A204.1 (cell line): Measurements from ENCODE around the gene AKAP6.

ENCODE experiments used
- FAIRE-seq: peaks from 2 replicates; lab custom pipeline; 2012; peaks lifted over from hg19 to GRCh38; lab: Jason Lieb, UNC

Gene AKAP6

GRCh38 chr14:32407130-32407529 is 78.0 kb downstream of the AKAP6 start:
- FAIRE-seq: no peak

DNA sequence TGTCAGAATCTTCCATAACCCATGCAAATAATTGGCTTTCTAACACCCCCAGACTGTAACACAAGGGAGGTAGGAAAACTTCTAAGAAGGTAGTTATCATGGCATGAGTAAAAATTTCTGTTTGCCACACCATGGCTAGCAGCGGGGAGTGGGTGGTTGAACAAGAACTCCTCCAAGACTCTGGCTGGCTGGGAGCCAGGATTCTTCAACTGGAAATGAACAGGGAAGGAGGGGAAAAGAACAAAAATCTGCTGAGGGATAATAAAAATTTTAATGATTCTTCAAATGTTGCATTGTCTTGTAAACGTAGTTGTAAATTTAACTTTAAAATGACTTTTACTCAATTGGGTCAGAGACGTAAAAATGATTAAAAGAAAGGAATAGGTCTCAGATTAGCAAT is 78.9 kb downstream of the AKAP6 start:
- no peak for FAIRE-seq

GRCh38 chr14:32412103-32412502 is 83.0 kb downstream of the AKAP6 start:
- no peak for FAIRE-seq

- no peak for FAIRE-seq
These were observed 83.4 kb downstream of the AKAP6 start for GRCh38 chr14:32412532-32412931.

DNA sequence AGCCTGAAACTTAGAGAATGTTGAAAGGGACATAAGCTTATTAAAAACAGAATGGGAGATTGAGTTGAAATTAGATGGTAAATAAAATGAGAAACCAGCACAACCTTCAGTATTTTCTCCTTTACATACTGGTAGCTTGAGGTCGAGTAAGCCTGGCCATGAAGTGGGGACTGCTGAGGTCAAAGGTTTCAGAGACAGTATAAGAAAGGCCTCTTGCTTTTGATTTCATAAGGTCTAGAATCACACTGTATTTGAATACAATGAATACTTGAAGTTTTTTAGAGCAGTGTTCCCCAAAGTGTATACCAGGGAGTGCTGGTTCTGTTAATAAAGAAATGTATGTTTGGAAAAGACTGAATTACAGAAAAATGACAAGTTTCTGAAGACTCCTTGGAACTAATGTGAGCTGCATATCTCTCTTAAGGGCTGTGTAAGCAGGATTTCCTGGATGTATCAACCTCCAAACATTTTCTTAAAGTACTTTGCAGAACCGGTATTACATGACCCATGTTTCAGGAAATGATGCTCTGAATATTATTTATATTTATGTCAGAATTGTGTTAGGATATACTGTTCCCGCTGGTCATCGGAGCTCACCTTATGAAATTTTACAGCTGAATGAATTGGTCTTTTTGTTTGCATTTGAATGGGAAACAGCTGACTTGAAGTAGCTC is 85.0 kb downstream of the AKAP6 start:
- no peak for FAIRE-seq

DNA sequence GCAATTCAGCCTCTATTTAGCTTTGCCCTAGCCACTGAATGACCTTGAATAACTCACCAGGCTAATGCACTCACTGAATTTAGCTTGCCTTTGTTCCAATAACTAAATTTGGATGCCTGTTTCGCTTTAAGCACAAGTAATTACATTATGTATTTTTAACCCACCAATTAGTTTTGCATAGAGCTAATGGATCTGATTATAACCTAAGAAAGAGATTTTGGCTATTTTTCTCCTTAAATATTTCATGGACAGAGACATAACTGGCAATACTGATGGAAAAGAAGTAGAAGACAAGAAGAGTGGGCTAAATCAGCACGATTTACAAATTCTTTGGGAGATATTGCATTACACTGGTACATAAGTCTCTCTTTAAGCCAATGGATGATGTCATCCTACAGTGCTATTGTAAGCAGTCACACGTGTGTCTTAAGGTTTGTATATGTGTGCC is 85.7 kb downstream of the AKAP6 start:
- no peak for FAIRE-seq

DNA sequence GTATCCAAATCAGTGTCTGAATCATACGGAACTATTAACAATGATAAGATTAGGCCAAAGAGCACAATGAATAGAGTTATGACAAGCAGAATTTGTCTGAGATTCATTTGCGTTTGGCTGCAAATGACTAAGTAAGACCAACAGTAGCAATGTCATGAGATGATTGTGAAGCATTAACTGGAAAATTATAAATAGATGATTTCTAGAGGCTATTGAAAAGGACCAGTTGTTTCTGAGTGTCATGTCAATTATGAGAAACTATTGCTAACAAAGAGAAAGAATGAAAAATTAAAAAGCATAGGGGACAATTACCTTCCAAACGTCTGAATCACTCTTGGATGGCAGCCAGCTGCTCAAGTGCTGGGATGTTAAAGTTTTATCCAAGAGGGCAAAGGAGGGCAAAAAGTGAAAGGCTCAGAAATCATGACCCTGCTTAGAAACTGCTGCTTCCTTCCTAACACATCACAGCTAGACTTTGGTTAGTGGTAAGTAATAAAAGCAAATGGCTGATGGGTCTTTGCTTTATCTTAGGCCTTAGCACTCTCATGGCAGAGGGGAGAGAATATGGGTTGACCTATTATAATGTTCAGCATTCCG is 89.0 kb downstream of the AKAP6 start:
- no peak for FAIRE-seq

DNA sequence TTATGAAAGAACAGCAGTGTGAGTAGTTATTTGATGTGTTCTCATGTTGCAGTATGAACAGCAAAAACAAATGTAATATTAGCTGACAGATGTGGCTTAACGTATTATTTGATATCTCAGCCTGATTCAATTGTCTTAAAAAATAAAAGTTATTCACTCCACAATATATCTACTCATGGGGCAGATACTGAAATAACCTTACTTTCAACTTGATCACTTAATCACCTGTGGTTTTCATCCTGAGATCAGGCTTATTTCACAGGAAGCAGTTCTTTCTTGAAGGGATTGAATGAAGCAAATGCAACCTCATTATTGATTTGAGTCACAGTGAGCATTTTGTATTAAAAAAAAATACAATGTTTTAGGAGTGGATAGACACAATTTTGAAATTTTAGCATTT is 90.3 kb downstream of the AKAP6 start:
- no peak for FAIRE-seq

- FAIRE-seq: no peak
These were observed 92.7 kb downstream of the AKAP6 start for GRCh38 chr14:32421781-32422180.

DNA sequence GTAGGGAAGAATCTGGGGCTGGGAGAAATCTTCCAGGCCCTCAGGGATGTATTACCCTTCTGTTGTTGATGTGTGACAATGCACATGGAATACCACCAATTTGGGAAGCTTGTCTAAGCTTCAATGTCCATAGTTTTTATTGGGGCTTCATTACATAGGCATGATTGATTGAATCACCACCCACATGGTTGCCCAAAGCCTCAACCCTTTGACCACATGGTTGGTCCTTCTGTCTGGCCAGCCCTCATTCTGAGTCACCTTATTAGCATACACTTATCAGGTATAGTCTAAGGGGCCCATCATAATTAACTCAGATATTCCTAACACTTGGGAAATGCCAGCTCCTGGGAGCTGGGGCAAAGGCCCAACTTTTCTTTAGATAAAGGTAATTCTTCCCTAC is 93.3 kb downstream of the AKAP6 start:
- no peak for FAIRE-seq

DNA sequence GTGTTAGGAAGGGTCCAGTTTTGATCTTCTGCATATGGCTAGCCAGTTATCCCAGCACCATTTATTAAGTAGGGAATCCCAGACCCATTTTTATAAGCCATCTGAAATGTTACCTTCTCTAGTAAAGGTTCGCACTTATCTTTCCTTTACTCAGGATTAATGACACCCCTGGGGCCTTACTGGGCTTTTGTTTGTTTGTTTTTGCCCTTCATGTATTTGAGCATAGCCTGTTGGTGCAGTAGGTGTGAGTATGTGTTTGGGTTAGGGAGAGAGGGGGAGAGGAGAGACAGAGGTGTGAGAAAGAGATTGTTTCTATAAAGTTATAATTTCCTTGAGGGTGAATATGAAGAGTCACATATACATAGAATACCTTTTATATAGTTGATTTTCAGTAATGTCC is 96.9 kb downstream of the AKAP6 start:
- FAIRE-seq: no peak

DNA sequence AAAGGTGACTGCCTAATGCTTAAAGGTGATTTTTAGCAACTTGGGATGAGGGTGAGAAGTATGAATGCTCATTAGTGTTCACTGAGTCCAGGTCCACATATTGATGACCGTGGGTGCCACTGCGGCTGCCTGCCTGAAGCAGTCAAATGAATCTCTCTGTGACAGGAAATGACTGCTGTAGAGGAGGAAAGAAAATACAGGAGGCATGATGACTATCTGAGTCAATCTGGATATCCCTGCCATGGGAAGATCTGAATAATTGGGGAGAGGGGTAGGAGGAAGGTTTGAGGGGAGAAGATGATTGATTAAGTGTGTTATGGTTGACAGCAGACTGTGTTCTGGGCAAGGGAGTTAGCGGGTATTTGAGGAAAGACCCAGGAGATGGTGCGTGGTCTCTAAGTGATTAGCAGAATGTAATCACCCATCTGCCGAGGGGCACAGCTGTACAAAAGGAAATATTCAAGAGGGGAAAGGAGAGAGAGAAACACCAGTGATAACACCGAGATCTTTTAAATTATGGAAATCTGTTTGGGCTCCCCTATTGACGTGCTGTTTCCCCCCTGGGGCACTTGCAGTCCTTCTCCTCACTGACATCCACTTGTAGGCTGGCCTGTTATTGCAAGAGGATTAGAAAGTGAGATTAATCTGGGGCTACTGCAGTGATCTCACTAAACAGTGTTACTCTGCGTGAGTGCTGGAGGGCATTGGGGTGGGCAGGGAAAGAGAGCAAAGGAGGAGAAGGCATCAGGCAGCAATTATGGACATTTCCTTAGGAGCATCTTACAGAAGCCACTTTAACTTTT is 97.7 kb downstream of the AKAP6 start:
- no peak for FAIRE-seq

GRCh38 chr14:32427726-32428528 is 98.8 kb downstream of the AKAP6 start:
- no peak for FAIRE-seq

- FAIRE-seq: no peak
These were observed 99.8 kb downstream of the AKAP6 start for GRCh38 chr14:32428875-32429274.

- no peak for FAIRE-seq
These were observed 101.2 kb downstream of the AKAP6 start for GRCh38 chr14:32430326-32430725.

DNA sequence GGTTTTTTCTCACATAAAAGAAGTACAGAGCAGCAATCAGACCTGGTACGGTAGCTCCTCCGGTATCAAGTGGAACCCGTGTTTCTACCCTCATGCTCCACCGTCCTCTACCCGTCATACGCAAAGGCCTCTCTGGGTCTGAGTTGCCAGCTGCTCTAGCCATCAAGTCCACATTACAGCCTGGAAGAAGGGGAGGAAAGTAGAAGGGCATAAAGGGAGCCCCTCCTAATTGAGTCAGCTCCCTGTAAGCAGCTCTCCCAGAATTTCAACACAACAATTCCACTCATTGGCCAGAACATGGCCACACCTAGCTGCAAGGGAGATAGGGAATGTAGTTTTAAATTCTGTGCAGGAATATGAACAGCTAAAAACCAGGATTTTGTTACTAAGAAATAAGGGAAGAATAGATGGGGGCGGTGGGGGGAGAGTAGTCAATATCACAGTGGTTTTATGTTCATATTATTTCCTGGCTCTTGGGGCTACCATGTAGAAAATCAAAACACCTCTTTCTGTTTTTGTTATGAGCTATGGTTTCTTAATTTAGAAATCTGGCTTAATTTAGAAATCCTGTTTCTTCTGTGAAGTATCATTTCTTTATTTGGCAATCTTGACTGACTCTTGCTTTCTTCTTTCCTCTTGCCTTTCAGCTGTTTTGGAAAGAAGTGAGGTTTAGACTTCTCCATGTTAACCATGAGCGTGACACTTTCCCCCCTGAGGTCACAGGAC is 103.9 kb downstream of the AKAP6 start:
- FAIRE-seq: no peak

DNA sequence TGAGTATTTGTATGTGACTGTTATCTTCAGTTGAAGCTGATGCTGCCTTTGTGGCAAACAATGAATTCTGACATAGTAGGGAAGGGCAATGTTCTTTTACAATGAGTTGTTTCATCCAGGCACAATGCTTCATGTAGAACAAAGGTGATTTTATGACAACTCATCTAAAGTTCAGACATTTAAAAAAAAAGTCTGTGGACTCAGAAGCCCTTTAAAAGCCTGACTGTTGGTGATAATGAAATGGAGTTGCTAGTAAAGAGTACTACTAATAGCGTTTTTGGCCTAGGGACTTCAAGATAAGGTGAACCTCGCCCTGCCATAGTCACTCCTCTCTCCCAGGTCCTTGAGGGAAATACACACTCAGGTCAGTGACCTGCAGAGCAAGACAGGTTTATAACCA is 105.1 kb downstream of the AKAP6 start:
- FAIRE-seq: no peak

GRCh38 chr14:32434880-32435279 is 105.8 kb downstream of the AKAP6 start:
- no peak for FAIRE-seq

GRCh38 chr14:32435411-32435810 is 106.3 kb downstream of the AKAP6 start:
- FAIRE-seq: no peak

DNA sequence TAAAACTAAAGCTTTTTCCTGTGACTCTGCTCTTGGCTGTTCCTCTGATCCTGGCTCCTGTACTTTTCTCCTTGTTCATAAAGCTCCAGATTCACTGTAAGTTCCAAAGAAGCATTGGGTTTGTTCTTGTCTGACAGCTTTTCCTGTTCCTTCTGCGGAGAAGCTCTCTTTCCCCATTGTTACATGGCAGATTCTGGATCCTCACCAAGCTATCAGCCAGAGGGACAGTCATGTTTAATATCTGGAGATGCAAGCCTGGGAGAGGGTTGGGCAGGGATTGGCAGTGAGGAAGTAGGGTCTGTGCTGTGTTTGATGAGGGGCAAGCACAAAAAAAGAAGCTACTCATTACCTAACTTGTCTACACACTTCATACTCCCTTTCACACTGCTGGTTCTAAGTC is 107.9 kb downstream of the AKAP6 start:
- no peak for FAIRE-seq

GRCh38 chr14:32438517-32438916 is 109.4 kb downstream of the AKAP6 start:
- no peak for FAIRE-seq
